Measurements from ENCODE around the gene ASTN2. TPM values are rescaled to one million over a fixed set of nuclear protein-coding genes. Genes with fewer than 3 reads are reported as not detected.

Gene ASTN2
- total and polyA plus RNA-seq, 10 of the 15 experiments (the other 5 are each of a cell fraction or from before 2014, with no cell fraction given) = 1.4 to 15.7 (median 7.0) TPM

DNA sequence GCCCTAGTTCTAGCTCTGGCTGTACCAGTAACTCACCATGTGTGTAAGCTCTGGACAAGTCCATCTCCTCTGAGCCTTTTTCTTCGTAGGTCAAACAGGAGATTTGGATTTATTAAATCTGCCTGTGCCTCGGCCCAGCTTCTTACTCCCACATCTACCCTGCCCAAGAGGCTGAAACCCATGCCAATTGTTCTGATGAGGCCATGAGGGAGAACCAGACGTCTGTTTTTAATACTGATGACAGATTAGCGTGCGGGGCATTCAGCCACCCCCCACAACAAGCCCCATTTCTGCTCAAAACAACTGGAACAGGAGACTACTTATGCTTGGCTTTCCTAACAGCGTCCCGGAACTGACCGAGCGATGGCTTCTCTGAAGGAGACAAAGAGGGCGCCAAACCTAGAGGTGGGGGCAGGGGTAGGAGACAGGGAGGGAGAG lies 808.9 kb downstream of the ASTN2 start (continued):
- TF ChIP-seq, protein P1, sequence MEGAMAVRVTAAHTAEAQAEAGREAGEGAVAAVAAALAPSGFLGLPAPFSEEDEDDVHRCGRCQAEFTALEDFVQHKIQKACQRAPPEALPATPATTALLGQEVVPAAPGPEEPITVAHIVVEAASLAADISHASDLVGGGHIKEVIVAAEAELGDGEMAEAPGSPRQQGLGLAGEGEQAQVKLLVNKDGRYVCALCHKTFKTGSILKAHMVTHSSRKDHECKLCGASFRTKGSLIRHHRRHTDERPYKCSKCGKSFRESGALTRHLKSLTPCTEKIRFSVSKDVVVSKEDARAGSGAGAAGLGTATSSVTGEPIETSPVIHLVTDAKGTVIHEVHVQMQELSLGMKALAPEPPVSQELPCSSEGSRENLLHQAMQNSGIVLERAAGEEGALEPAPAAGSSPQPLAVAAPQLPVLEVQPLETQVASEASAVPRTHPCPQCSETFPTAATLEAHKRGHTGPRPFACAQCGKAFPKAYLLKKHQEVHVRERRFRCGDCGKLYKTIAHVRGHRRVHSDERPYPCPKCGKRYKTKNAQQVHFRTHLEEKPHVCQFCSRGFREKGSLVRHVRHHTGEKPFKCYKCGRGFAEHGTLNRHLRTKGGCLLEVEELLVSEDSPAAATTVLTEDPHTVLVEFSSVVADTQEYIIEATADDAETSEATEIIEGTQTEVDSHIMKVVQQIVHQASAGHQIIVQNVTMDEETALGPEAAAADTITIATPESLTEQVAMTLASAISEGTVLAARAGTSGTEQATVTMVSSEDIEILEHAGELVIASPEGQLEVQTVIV (IDR thresholded peaks at IDR 0.05; ENCODE audit: borderline replicate concordance, partially characterized antibody) = no peak
- TF ChIP-seq, protein P2, sequence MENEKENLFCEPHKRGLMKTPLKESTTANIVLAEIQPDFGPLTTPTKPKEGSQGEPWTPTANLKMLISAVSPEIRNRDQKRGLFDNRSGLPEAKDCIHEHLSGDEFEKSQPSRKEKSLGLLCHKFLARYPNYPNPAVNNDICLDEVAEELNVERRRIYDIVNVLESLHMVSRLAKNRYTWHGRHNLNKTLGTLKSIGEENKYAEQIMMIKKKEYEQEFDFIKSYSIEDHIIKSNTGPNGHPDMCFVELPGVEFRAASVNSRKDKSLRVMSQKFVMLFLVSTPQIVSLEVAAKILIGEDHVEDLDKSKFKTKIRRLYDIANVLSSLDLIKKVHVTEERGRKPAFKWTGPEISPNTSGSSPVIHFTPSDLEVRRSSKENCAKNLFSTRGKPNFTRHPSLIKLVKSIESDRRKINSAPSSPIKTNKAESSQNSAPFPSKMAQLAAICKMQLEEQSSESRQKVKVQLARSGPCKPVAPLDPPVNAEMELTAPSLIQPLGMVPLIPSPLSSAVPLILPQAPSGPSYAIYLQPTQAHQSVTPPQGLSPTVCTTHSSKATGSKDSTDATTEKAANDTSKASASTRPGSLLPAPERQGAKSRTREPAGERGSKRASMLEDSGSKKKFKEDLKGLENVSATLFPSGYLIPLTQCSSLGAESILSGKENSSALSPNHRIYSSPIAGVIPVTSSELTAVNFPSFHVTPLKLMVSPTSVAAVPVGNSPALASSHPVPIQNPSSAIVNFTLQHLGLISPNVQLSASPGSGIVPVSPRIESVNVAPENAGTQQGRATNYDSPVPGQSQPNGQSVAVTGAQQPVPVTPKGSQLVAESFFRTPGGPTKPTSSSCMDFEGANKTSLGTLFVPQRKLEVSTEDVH (IDR thresholded peaks at IDR 0.05; ENCODE audit: low read depth, partially characterized antibody) = no peak

DNA sequence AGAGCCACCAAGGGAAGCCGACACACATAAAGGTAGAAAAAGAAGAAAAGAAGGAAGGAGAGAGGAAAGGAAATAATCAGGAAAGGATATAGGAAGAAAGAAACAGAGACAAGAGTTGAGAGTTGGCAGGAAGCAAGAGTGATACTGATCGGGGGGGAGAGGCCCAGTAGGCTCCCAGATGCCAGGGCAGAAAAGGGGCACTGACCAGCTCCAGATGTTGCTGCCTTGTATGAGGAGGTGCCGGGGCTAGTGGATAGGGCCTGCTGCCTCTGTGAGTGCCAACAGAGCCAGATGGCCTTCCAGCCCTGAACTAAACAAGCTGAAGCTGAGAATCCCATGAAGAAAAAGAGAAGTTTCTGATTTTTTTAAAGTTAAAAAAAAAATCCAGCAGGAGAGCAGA lies 809.8 kb downstream of the ASTN2 start:
- no TSS peak for BruUV-seq (replicated peaks)
- DNase-seq (ENCODE audit: low read depth, low spot score) (no peak), FAIRE-seq (no peak), ATAC-seq (no peak)
- H4K20me1 ChIP-seq (ENCODE audit: control insufficient read depth, insufficient read depth) = no peaks in the 10 kb centered on the region
- ChIA-PET POLR2A (no interaction called here), CTCF (no interaction called here), SMC1A (ENCODE audit: uncharacterized antibody, unreplicated experiment) (interaction anchor here (1.3 kb wide), 1 partner anchor 33 kb away, joined by 3 read pairs; no protein-coding TSS in a partner anchor), RAD21 (ENCODE audit: unreplicated experiment) (no interaction called here)
- H3K4me3 ChIP-seq = no peak overlapping the region
- H3K4me2 ChIP-seq (ENCODE audit: control insufficient read depth, insufficient read depth) = no peak overlapping the region
- intact Hi-C loops (cut with micrococcal nuclease; ENCODE audit: unreplicated experiment) = no loop called here
- no peaks in the 10 kb centered on the region for H3K9me3 ChIP-seq (replicated peaks; ENCODE audit: control insufficient read depth, insufficient read depth, low read length)
- no peaks in the 10 kb centered on the region for H3K79me2 ChIP-seq (ENCODE audit: control insufficient read depth, insufficient read depth, low read length)
- no peak overlapping the region for H3K27ac ChIP-seq (ENCODE audit: control insufficient read depth, insufficient read depth)
- no peaks in the 10 kb centered on the region for H3K36me3 ChIP-seq (ENCODE audit: control insufficient read depth in 2 of 2, insufficient read depth in 2 of 2, low read length in 1 of 2)
- H3K27me3 ChIP-seq (replicated peaks in 1 of 2; ENCODE audit: control insufficient read depth in 2 of 2, insufficient read depth in 2 of 2, low read length in 1 of 2) = no peaks in the 10 kb centered on the region
- no peak overlapping the region for H2AFZ ChIP-seq (ENCODE audit: control insufficient read depth, low read depth, low read length)
- no peak for TF ChIP-seq CREM (IDR thresholded peaks at IDR 0.05; ENCODE audit: low read depth)
- no peak for TF ChIP-seq RCOR1 (conservative IDR thresholded peaks at IDR 0.05; ENCODE audit: low read depth, low read length)
- no peak for TF ChIP-seq NFIC (IDR thresholded peaks at IDR 0.05; ENCODE audit: low read depth, low read length)
- no peak for TF ChIP-seq ZBED1 (IDR thresholded peaks at IDR 0.05; ENCODE audit: borderline replicate concordance)
- no peak for TF ChIP-seq BHLHE40 (IDR thresholded peaks at IDR 0.05; ENCODE audit: borderline replicate concordance in 1 of 2, low read depth in 2 of 2, low read length in 1 of 2)
- TF ChIP-seq, protein P3, sequence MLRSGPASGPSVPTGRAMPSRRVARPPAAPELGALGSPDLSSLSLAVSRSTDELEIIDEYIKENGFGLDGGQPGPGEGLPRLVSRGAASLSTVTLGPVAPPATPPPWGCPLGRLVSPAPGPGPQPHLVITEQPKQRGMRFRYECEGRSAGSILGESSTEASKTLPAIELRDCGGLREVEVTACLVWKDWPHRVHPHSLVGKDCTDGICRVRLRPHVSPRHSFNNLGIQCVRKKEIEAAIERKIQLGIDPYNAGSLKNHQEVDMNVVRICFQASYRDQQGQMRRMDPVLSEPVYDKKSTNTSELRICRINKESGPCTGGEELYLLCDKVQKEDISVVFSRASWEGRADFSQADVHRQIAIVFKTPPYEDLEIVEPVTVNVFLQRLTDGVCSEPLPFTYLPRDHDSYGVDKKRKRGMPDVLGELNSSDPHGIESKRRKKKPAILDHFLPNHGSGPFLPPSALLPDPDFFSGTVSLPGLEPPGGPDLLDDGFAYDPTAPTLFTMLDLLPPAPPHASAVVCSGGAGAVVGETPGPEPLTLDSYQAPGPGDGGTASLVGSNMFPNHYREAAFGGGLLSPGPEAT (IDR thresholded peaks at IDR 0.05; ENCODE audit: low read depth) = no peak
- no peak for TF ChIP-seq GATAD2B (conservative IDR thresholded peaks at IDR 0.05; ENCODE audit: low read depth)
- TF ChIP-seq POLR2AphosphoS2 (IDR thresholded peaks at IDR 0.05; ENCODE audit: low read depth, low read length) = no peak
- TF ChIP-seq, protein P4, sequence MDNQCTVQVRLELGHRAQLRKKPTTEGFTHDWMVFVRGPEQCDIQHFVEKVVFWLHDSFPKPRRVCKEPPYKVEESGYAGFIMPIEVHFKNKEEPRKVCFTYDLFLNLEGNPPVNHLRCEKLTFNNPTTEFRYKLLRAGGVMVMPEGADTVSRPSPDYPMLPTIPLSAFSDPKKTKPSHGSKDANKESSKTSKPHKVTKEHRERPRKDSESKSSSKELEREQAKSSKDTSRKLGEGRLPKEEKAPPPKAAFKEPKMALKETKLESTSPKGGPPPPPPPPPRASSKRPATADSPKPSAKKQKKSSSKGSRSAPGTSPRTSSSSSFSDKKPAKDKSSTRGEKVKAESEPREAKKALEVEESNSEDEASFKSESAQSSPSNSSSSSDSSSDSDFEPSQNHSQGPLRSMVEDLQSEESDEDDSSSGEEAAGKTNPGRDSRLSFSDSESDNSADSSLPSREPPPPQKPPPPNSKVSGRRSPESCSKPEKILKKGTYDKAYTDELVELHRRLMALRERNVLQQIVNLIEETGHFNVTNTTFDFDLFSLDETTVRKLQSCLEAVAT (IDR thresholded peaks at IDR 0.05) = no peak
- no peak for TF ChIP-seq NFYA (IDR thresholded peaks at IDR 0.05; ENCODE audit: borderline replicate concordance, low read depth, low read length)
- no peak for TF ChIP-seq HDAC6 (IDR thresholded peaks at IDR 0.05; ENCODE audit: unreplicated experiment)
- TF ChIP-seq CBX3 (IDR thresholded peaks at IDR 0.05; ENCODE audit: borderline replicate concordance, low read depth) = no peak
- H3K9ac ChIP-seq (ENCODE audit: control insufficient read depth, insufficient read depth, low read length) = no peak overlapping the region
- WGBS (ENCODE audit: insufficient coverage, insufficient replicate concordance, low lambda C conversion rate, missing lambda C conversion rate) = 77% methylated on average over 3 of the region's 3 CpGs
- no peaks in the 10 kb centered on the region for H3K4me1 ChIP-seq (ENCODE audit: control insufficient read depth, insufficient read depth, low read length)
- in situ Hi-C loops (cut with MboI) = no loop called here
